H1 (cell line): ENCODE measurements around the gene COA1. TPM values are rescaled to one million over a fixed set of nuclear protein-coding genes. Genes with fewer than 3 reads are reported as not detected.

Experiments
- CTCF ChIA-PET: fragments of 300-600 bp; sonication (Branson Sonifier 250); formaldehyde crosslinking; loops from one replicate; lab custom pipeline; 2021; ENCODE audit not compliant: partially characterized antibody; lab: Charles Lee
- POLR2A ChIA-PET: fragments of 300-600 bp; sonication (Branson Sonifier 250); formaldehyde crosslinking; loops from one replicate; lab custom pipeline; 2021; ENCODE audit warnings: inconsistent platforms; ENCODE audit not compliant: partially characterized antibody; lab: Charles Lee
- DNase-seq, 2 experiments: peaks; one replicate each; pipeline versions ENCODE4 v3.0.0 to v3.0.0-alpha.2; 2010 to 2022; ENCODE audit warnings: low spot score in 2 of 2, low read depth in 1 of 2, mixed read lengths in 1 of 2
- FAIRE-seq: peaks from 2 replicates; lab custom pipeline; 2011; peaks lifted over from hg19 to GRCh38; lab: Jason Lieb, UNC
- H2AFZ ChIP-seq: 2 replicates; pipeline ENCODE4 v1.8.1; 2012; ENCODE audit warnings: low read length, inconsistent platforms
- H2AK5ac ChIP-seq: 2 replicates; pipeline ENCODE4 v1.6.1; 2013; ENCODE audit warnings: low read depth, low read length
- H2BK120ac ChIP-seq: replicated peaks from 2 replicates; pipeline ENCODE3; 2013; ENCODE audit warnings: low read depth, low read length, inconsistent platforms
- H2BK12ac ChIP-seq: 2 replicates; pipeline ENCODE4 v1.6.1; 2013; ENCODE audit warnings: low read depth, low read length
- H2BK15ac ChIP-seq: 2 replicates; pipeline ENCODE4 v1.6.1; 2013; ENCODE audit warnings: low read length
- H2BK20ac ChIP-seq: 2 replicates; pipeline ENCODE4 v1.6.1; 2013; ENCODE audit warnings: low read length
- H2BK5ac ChIP-seq: 2 replicates; pipeline ENCODE4 v1.6.1; 2013; ENCODE audit warnings: low read depth, low read length
- H3K14ac ChIP-seq: 2 replicates; pipeline ENCODE4 v1.6.1; 2013; ENCODE audit warnings: inconsistent platforms; ENCODE audit not compliant: insufficient read length
- H3K18ac ChIP-seq: 2 replicates; pipeline ENCODE4 v1.6.1; 2013; ENCODE audit warnings: low read length; ENCODE audit errors: extremely low read depth
- H3K23ac ChIP-seq: 2 replicates; pipeline ENCODE4 v1.6.1; 2013; ENCODE audit warnings: inconsistent platforms; ENCODE audit not compliant: insufficient read length
- H3K23me2 ChIP-seq: 2 replicates; pipeline ENCODE4 v1.6.1; 2013; ENCODE audit warnings: low read depth, low read length
- H3K27ac ChIP-seq: 2 replicates; pipeline ENCODE4 v1.6.1; 2011; ENCODE audit warnings: low read depth, low read length, inconsistent platforms
- H3K27me3 ChIP-seq, 4 experiments: replicated peaks in 1 of 4; 1 replicate in 1 of 4; 2 replicates in 3 of 4; pipeline versions ENCODE4 v1.6.1 to v1.8.1; 2011 to 2013; ENCODE audit warnings: low read length in 3 of 4, mild to moderate bottlenecking in 3 of 4, inconsistent platforms in 2 of 4, mixed read lengths in 2 of 4, moderate library complexity in 1 of 4; ENCODE audit not compliant: control insufficient read depth in 3 of 4, insufficient read depth in 3 of 4; ENCODE audit errors: extremely low read depth in 1 of 4
- H3K36me3 ChIP-seq, 4 experiments: 2 replicates each; pipeline versions ENCODE4 v1.6.1 to v1.8.1; 2011 to 2013; ENCODE audit warnings: mild to moderate bottlenecking in 4 of 4, low read length in 3 of 4, moderate library complexity in 2 of 4, control low read depth in 1 of 4, inconsistent platforms in 1 of 4; ENCODE audit not compliant: insufficient read depth in 4 of 4, control insufficient read depth in 2 of 4
- H3K4ac ChIP-seq: replicated peaks from 2 replicates; pipeline ENCODE3; 2013; ENCODE audit warnings: low read length, low read depth, mixed read lengths, inconsistent platforms; ENCODE audit not compliant: insufficient read length
- H3K4me1 ChIP-seq, 4 experiments: replicated peaks in 1 of 4; 1 replicate in 1 of 4; 2 replicates in 3 of 4; pipeline versions ENCODE4 v1.6.1 to v1.8.1; 2011 to 2013; ENCODE audit warnings: low read length in 3 of 4, inconsistent platforms in 2 of 4, mixed read lengths in 1 of 4; ENCODE audit not compliant: insufficient read depth in 4 of 4, control insufficient read depth in 3 of 4
- H3K4me2 ChIP-seq, 2 experiments: 2 replicates each; pipeline versions ENCODE4 v1.6.1 to v1.8.1; 2011 to 2013; ENCODE audit warnings: low read depth in 2 of 2, low read length in 2 of 2, control low read depth in 1 of 2, inconsistent platforms in 1 of 2, mild to moderate bottlenecking in 1 of 2; ENCODE audit not compliant: insufficient read depth in 1 of 2
- H3K4me3 ChIP-seq, 4 experiments: fragments of 200-600, 300-600 bp in 1 of 4; sonication (generic), shearing (Covaris generic), sonication (Bioruptor Twin) in 1 of 4; 2 replicates each; pipeline versions ENCODE4 v1.5.1 to v1.8.1; 2011 to 2016; ENCODE audit warnings: low read length in 4 of 4, low read depth in 3 of 4, control low read depth in 2 of 4, inconsistent platforms in 2 of 4, mild to moderate bottlenecking in 2 of 4, mixed read lengths in 1 of 4, moderate library complexity in 1 of 4; ENCODE audit not compliant: insufficient read depth in 2 of 4; ENCODE audit errors: extremely low read depth in 1 of 4
- H3K56ac ChIP-seq: replicated peaks from 2 replicates; pipeline ENCODE3; 2013; ENCODE audit warnings: low read depth, mild to moderate bottlenecking, mixed read lengths, low read length, inconsistent platforms; ENCODE audit not compliant: insufficient read length
- H3K79me1 ChIP-seq: 2 replicates; pipeline ENCODE4 v1.6.1; 2013; ENCODE audit warnings: low read depth, low read length, control low read depth
- H3K79me2 ChIP-seq, 2 experiments: 2 replicates each; pipeline versions ENCODE4 v1.6.1 to v1.8.1; 2012 to 2013; ENCODE audit warnings: low read length in 2 of 2, mild to moderate bottlenecking in 2 of 2, inconsistent platforms in 1 of 2; ENCODE audit not compliant: insufficient read depth in 2 of 2, control insufficient read depth in 1 of 2
- H3K9ac ChIP-seq, 4 experiments: replicated peaks in 1 of 4; 1 replicate in 1 of 4; 2 replicates in 3 of 4; pipeline versions ENCODE4 v1.6.1 to v1.8.1; 2011 to 2013; ENCODE audit warnings: low read depth in 3 of 4, low read length in 3 of 4, control low read depth in 2 of 4, mild to moderate bottlenecking in 2 of 4, moderate library complexity in 2 of 4, inconsistent platforms in 1 of 4; ENCODE audit errors: extremely low read depth in 1 of 4
- H3K9me3 ChIP-seq, 2 experiments: 2 replicates each; pipeline versions ENCODE4 v1.6.1 to v1.8.1; 2012 to 2013; ENCODE audit warnings: mild to moderate bottlenecking in 2 of 2, moderate library complexity in 2 of 2, control low read depth in 1 of 2, inconsistent platforms in 1 of 2, low read depth in 1 of 2, low read length in 1 of 2, mixed read lengths in 1 of 2; ENCODE audit not compliant: insufficient read depth in 2 of 2
- H4K20me1 ChIP-seq, 2 experiments: replicated peaks in 1 of 2; 2 replicates each; pipeline versions ENCODE3 to v1.8.1; 2011 to 2013; ENCODE audit warnings: inconsistent platforms in 2 of 2, low read length in 2 of 2, mild to moderate bottlenecking in 1 of 2; ENCODE audit not compliant: insufficient read depth in 2 of 2, control insufficient read depth in 1 of 2
- H4K5ac ChIP-seq: 2 replicates; pipeline ENCODE4 v1.6.1; 2013; ENCODE audit warnings: low read length, low read depth, mixed read lengths, inconsistent platforms; ENCODE audit not compliant: insufficient read length
- H4K8ac ChIP-seq: 2 replicates; pipeline ENCODE4 v1.8.0; 2013; ENCODE audit warnings: mild to moderate bottlenecking, moderate library complexity, low read length, inconsistent platforms; ENCODE audit not compliant: insufficient read depth; ENCODE audit errors: extremely low read depth
- H4K91ac ChIP-seq: replicated peaks from 2 replicates; pipeline ENCODE3; 2013; ENCODE audit warnings: low read length, mixed read lengths, inconsistent platforms; ENCODE audit not compliant: insufficient read length
- ASH2L ChIP-seq: fragments of 200-600, 300-600 bp; sonication (generic); IDR thresholded peaks from one replicate; pipeline ENCODE4 v1.7.1; 2017; ENCODE audit warnings: low read length
- CREB1 ChIP-seq: IDR thresholded peaks from 2 replicates; pipeline ENCODE4 v1.6.1; 2012; ENCODE audit warnings: inconsistent platforms
- E2F6 ChIP-seq: IDR thresholded peaks from 2 replicates; pipeline ENCODE4 v1.6.1; 2012; ENCODE audit warnings: inconsistent platforms
- POU5F1 ChIP-seq: IDR thresholded peaks from 2 replicates; pipeline ENCODE4 v1.6.1; 2011; ENCODE audit warnings: low read depth, mild to moderate bottlenecking, low read length, moderate library complexity
- RAD21 ChIP-seq, 2 experiments: IDR thresholded peaks in 1 of 2; conservative IDR thresholded peaks in 1 of 2; 2 replicates each; pipeline ENCODE4 v1.6.1; 2011; ENCODE audit warnings: low read depth in 2 of 2, low read length in 2 of 2, improper control_type of control experiment in 1 of 2, inconsistent platforms in 1 of 2, mild to moderate bottlenecking in 1 of 2, moderate library complexity in 1 of 2
- SIX5 ChIP-seq: IDR thresholded peaks from 2 replicates; pipeline ENCODE4 v1.6.1; 2011; ENCODE audit warnings: mild to moderate bottlenecking, low read depth, low read length
- WGBS, 2 experiments: shearing (Covaris generic) in 1 of 2; methylation state at CpG; one replicate each; pipeline versions ENCODE4 v1.1.6 to v1.1.7; 2013 to 2015; ENCODE audit warnings: low lambda C conversion rate in 2 of 2, mixed read lengths in 2 of 2, inconsistent platforms in 1 of 2, low coverage in 1 of 2, missing lambda C conversion rate in 1 of 2; ENCODE audit not compliant: insufficient replicate concordance in 2 of 2, insufficient coverage in 1 of 2, insufficient read length in 1 of 2; ENCODE audit errors: extremely low coverage in 1 of 2, missing lambda C conversion rate in 1 of 2; 5-methylcytosine and 5-hydroxymethylcytosine counted together
- polyA plus RNA-seq, 7 experiments: library from polyadenylated mRNA; depleted of rRNA in 3 of 7; stranded (reverse) in 5 of 7; unstranded in 2 of 7; fragments of >200 nt in 5 of 7; fragments of 200-250 nt in 2 of 7; gene quantifications; 1 replicate in 5 of 7; 2 replicates in 1 of 7; 4 replicates in 1 of 7; pipeline versions ENCODE4 v1.2.1 to v1.2.3, GENCODE V29; 2011 to 2013; ENCODE audit warnings: missing spikeins in 2 of 7, mixed read lengths in 2 of 7
- total RNA-seq: library from RNA; stranded (reverse); fragmentation: NEBNext Ultra II Directional; extraction: Animal tissue kit (Norgen Biotek cat#: 25700); gene quantifications from 2 replicates; pipeline ENCODE4 v1.2.1, GENCODE V29; 2021

The COA1 gene
- total and polyA plus RNA-seq, 2 of the 8 experiments (the other 6 are each of a cell fraction or from before 2014, with no cell fraction given) = 98.6 to 143 TPM

- Histone ChIP-seq H3K4ac (no peak overlapping the region), H3K23ac (no peak overlapping the region), H3K56ac (no peak overlapping the region), H3K18ac (no peak overlapping the region), H3K4me1 (peaks cover 0 to 3% (median under 1%) of the 10 kb centered on the region in 4 experiments; a peak in 2 of 7 replicates), H3K4me2 (no peak overlapping the region), H4K8ac (no peak overlapping the region), H3K9ac (no peak overlapping the region), H3K79me1 (peaks cover 2% of the 10 kb centered on the region; the same call in 1 of the 2 replicates), H3K36me3 (0 out of 8 replicates have a peak, but pooled peaks cover 0 to 4% (median 0%) of the 10 kb centered on the region in 4 experiments), H4K91ac (no peak overlapping the region), H3K79me2 (peaks cover 0 to 54% of the 10 kb centered on the region in 2 experiments; a peak in 2 of 4 replicates), H2BK20ac (no peak overlapping the region), H2BK12ac (no peak overlapping the region), H4K20me1 (peaks cover 2 to 3% of the 10 kb centered on the region in 2 experiments), H2BK15ac (no peak overlapping the region), H3K27ac (no peak overlapping the region), H3K9me3 (no peaks in the 10 kb centered on the region), H3K4me3 (no peak overlapping the region), H3K23me2 (no peaks in the 10 kb centered on the region), H2BK5ac (no peak overlapping the region), H2AFZ (no peak overlapping the region), H4K5ac (no peak overlapping the region), H3K27me3 (no peaks in the 10 kb centered on the region), H2BK120ac (no peak overlapping the region), H2AK5ac (no peak overlapping the region), H3K14ac (no peak overlapping the region)
- no peak for DNase-seq
- ChIA-PET POLR2A (interaction anchor here (0.6 to 0.7 kb wide), 2 partner anchors 10 to 129 kb away, joined by 3 read pairs; partner anchors contain the start of gene STK17A), CTCF (no interaction called here)
- FAIRE-seq = no peak
- WGBS, 2 experiments = 96% methylated on average over 3 of the region's 3 CpGs; no CpG with 5 or more reads in 1 of the 2 experiments
- no peak for TF ChIP-seq CREB1
- TF ChIP-seq SIX5 = no peak
- no peak for TF ChIP-seq POU5F1
- no peak for TF ChIP-seq E2F6
- no peak for TF ChIP-seq RAD21 (IDR thresholded peaks at IDR 0.05 in 1 of 2, conservative IDR thresholded peaks at IDR 0.05 in 1 of 2; ENCODE audit: low read depth in 2 of 2, low read length in 2 of 2)
- TF ChIP-seq ASH2L = no peak
These were observed 137.0 kb downstream of the COA1 start for GRCh38 chr7:43592326-43592725.
